Osteoblast (primary cell): ENCODE results near the gene MCC. TPM values are rescaled to one million over a fixed set of nuclear protein-coding genes. Genes with fewer than 3 reads are reported as not detected.

Source experiments
- DNase-seq: peaks from one replicate; pipeline ENCODE4 v3.0.0; 2011; ENCODE audit warnings: low spot score, mixed read lengths; ENCODE audit not compliant: insufficient read length; ENCODE audit errors: missing footprints
- H2AFZ ChIP-seq: 2 replicates; pipeline ENCODE4 v1.6.0; 2011; ENCODE audit warnings: mild to moderate bottlenecking, low read length
- H3K27ac ChIP-seq: 2 replicates; pipeline ENCODE4 v1.5.1; 2011; ENCODE audit warnings: mild to moderate bottlenecking, low read depth, low read length, moderate library complexity
- H3K27me3 ChIP-seq: 2 replicates; pipeline ENCODE4 v1.6.0; 2012; ENCODE audit warnings: mild to moderate bottlenecking, control low read depth, inconsistent platforms, low read length, moderate library complexity; ENCODE audit not compliant: insufficient read depth
- H3K36me3 ChIP-seq: 2 replicates; pipeline ENCODE4 v1.5.1; 2011; ENCODE audit warnings: mild to moderate bottlenecking, low read length, control low read depth, moderate library complexity; ENCODE audit not compliant: insufficient read depth
- H3K4me1 ChIP-seq: 2 replicates; pipeline ENCODE4 v1.5.1; 2011; ENCODE audit warnings: mild to moderate bottlenecking, low read length, control low read depth, moderate library complexity; ENCODE audit not compliant: insufficient read depth
- H3K4me2 ChIP-seq: 2 replicates; pipeline ENCODE4 v1.6.0; 2011; ENCODE audit warnings: mild to moderate bottlenecking, low read length; ENCODE audit not compliant: insufficient read depth
- H3K4me3 ChIP-seq: fragments of 200-600 bp; sonication (generic); 3 replicates; pipeline ENCODE4 v1.5.1; 2012; ENCODE audit warnings: mild to moderate bottlenecking, low read length, inconsistent platforms; ENCODE audit not compliant: insufficient read depth
- H3K79me2 ChIP-seq: 2 replicates; pipeline ENCODE4 v1.6.0; 2012; ENCODE audit warnings: mild to moderate bottlenecking, low read length, control low read depth, inconsistent platforms; ENCODE audit not compliant: insufficient read depth
- H3K9me3 ChIP-seq: 2 replicates; pipeline ENCODE4 v1.5.1; 2011; ENCODE audit warnings: low read depth, low read length, control low read depth
- H4K20me1 ChIP-seq: 2 replicates; pipeline ENCODE4 v1.6.0; 2012; ENCODE audit warnings: mild to moderate bottlenecking, low read length, control low read depth; ENCODE audit not compliant: insufficient read depth
- total RNA-seq: library from RNA; depleted of rRNA; stranded (reverse); fragments of >200 nt; gene quantifications from 2 replicates; pipeline ENCODE4 v1.2.3, GENCODE V29; 2012
- TF ChIP-seq, protein P1 (sequence below): IDR thresholded peaks from 2 replicates; pipeline ENCODE4 v1.5.1; 2011; ENCODE audit warnings: mild to moderate bottlenecking, low read depth, low read length, moderate library complexity; ENCODE audit errors: extremely low read depth

MCC gene
- total RNA-seq, 1 donor = 45.6 TPM

DNA sequence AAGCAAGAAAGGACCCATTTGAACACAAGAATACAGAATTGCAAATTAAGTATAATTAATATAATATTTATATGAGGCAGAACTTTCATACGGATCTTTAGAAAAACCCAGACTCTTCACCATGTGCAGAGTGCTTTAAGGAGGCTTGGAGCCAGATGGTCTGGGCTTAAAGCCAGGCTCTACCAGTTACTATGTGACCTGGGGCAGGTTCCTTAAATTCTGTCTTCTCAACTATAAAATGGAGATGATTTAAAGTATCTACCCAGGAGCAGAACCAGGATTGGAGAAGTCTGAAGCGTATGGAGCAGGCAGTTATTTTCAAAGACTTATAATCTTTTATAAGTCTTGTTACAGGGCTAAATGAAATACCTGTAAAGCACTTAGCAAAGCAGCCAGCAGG lies 255.6 kb downstream of the MCC start:
- no peaks in the 10 kb centered on the region for H3K4me1 ChIP-seq
- H3K27me3 ChIP-seq = no peaks in the 10 kb centered on the region
- no peak overlapping the region for H3K27ac ChIP-seq
- no peak for DNase-seq
- H2AFZ ChIP-seq = no peak overlapping the region
- TF ChIP-seq, protein P1, sequence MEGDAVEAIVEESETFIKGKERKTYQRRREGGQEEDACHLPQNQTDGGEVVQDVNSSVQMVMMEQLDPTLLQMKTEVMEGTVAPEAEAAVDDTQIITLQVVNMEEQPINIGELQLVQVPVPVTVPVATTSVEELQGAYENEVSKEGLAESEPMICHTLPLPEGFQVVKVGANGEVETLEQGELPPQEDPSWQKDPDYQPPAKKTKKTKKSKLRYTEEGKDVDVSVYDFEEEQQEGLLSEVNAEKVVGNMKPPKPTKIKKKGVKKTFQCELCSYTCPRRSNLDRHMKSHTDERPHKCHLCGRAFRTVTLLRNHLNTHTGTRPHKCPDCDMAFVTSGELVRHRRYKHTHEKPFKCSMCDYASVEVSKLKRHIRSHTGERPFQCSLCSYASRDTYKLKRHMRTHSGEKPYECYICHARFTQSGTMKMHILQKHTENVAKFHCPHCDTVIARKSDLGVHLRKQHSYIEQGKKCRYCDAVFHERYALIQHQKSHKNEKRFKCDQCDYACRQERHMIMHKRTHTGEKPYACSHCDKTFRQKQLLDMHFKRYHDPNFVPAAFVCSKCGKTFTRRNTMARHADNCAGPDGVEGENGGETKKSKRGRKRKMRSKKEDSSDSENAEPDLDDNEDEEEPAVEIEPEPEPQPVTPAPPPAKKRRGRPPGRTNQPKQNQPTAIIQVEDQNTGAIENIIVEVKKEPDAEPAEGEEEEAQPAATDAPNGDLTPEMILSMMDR = no peak
- H3K79me2 ChIP-seq = no peaks in the 10 kb centered on the region
- H3K4me2 ChIP-seq = no peak overlapping the region
- no peak overlapping the region for H3K4me3 ChIP-seq
- H4K20me1 ChIP-seq = no peaks in the 10 kb centered on the region
- no peaks in the 10 kb centered on the region for H3K36me3 ChIP-seq
- H3K9me3 ChIP-seq = no peaks in the 10 kb centered on the region

DNA sequence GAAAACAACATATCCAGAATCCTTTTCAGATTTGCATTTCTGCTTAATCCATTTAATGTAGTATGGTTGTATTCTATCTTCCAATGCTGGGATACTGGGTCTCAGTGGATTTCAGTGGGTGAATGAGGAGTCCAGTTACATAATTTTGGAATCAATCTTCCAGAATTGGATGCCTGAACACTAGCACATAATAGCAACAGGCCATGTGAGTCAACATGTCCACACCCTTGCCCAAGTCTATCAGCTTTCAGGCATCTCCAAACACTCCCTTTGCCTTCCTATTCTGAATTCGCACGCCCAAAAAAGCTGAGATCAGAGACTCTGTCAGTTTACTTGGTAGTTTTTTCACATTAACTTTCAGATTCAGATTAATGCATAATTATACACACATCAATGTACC lies 256.0 kb downstream of the MCC start:
- H3K9me3 ChIP-seq = no peaks in the 10 kb centered on the region
- no peaks in the 10 kb centered on the region for H3K36me3 ChIP-seq
- no peaks in the 10 kb centered on the region for H4K20me1 ChIP-seq
- H2AFZ ChIP-seq = no peak overlapping the region
- no peak overlapping the region for H3K27ac ChIP-seq
- H3K4me2 ChIP-seq = no peak overlapping the region
- H3K27me3 ChIP-seq = no peaks in the 10 kb centered on the region
- DNase-seq = peak; percentile 86
- TF ChIP-seq, protein P1 = no peak
- no peaks in the 10 kb centered on the region for H3K4me1 ChIP-seq
- H3K4me3 ChIP-seq = no peak overlapping the region
- H3K79me2 ChIP-seq = no peaks in the 10 kb centered on the region

DNA sequence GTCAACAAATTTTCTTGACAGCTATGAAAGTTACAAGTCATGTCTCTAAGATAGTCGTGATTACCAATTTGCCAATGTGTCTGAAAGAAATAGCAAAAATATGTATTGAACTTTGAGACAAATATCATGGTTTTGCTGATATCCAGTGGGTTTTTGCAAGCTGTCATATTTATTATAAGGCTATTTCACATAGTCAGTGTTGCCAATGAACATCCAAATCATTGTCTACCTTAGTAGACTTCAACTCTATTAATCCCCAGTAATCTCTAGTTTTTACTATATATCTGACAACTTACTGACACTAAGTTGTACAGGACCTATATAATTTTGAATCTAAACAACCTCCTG lies 256.6 kb downstream of the MCC start:
- H3K9me3 ChIP-seq = no peaks in the 10 kb centered on the region
- H4K20me1 ChIP-seq = no peaks in the 10 kb centered on the region
- no peaks in the 10 kb centered on the region for H3K36me3 ChIP-seq
- no peak overlapping the region for H2AFZ ChIP-seq
- no peaks in the 10 kb centered on the region for H3K4me1 ChIP-seq
- H3K27me3 ChIP-seq = no peaks in the 10 kb centered on the region
- H3K4me3 ChIP-seq = no peak overlapping the region
- H3K4me2 ChIP-seq = no peak overlapping the region
- no peak for DNase-seq
- TF ChIP-seq, protein P1 = no peak
- H3K79me2 ChIP-seq = no peaks in the 10 kb centered on the region
- H3K27ac ChIP-seq = no peak overlapping the region

GRCh38 chr5:113230711-113231652 lies 257.3 kb downstream of the MCC start:
- Histone ChIP-seq H4K20me1 (no peaks in the 10 kb centered on the region), H3K4me2 (peak overlapping the region; percentile 22), H2AFZ (no peak overlapping the region), H3K79me2 (no peaks in the 10 kb centered on the region), H3K4me1 (no peaks in the 10 kb centered on the region), H3K9me3 (no peaks in the 10 kb centered on the region), H3K4me3 (no peak overlapping the region), H3K27me3 (no peaks in the 10 kb centered on the region), H3K36me3 (no peaks in the 10 kb centered on the region), H3K27ac (no peak overlapping the region)
- TF ChIP-seq, protein P1 = no peak
- peak; percentile 62 for DNase-seq
